H4 (cell line): Measurements from ENCODE around the gene RANBP1. TPM values are rescaled to one million over a fixed set of nuclear protein-coding genes. Genes with fewer than 3 reads are reported as not detected.

ENCODE experiments used
- DNase-seq: peaks from one replicate; pipeline ENCODE4 v3.0.0-alpha.2; 2015; ENCODE audit warnings: low spot score
- total RNA-seq: library from RNA; depleted of rRNA; stranded (reverse); fragments of >200 nt; shearing (Covaris generic); gene quantifications from 2 replicates; pipeline ENCODE4 v1.2.3, GENCODE V29; 2014

The RANBP1 gene
- total RNA-seq, 1 experiment from 2014 or later = 623 TPM

- DNase-seq = no peak
These were observed 7.8 kb upstream of the RANBP1 start for GRCh38 chr22:20107951-20108756.

DNA sequence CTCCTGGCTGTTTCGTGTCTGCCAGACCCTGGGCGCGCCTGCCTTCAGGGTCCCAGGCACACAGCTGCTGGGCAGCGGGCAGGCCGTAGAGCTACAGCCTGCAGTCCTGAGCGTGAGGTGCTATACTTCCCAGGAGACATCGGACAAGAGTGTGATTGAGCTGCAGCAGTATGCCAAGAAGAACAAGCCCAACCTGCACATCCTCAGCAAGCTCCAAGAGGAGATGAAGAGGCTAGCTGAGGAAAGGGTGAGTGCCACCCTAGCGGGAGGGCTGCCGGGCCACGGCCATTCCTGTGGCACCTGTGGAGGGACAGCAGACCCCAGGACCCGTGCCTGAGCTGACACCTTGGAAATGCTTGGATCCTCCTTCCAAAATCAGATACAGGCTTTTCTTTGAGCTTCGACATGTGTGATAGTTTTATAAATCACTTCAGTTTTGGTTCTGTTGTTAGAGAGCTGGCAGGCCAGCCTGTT, 7.1 kb upstream of the RANBP1 start:
- no peak for DNase-seq

- no peak for DNase-seq
These were observed 6.2 kb upstream of the RANBP1 start for GRCh38 chr22:20109411-20110358.

- DNase-seq = no peak
These were observed 5.4 kb upstream of the RANBP1 start for GRCh38 chr22:20110359-20110985.

GRCh38 chr22:20111045-20111688, 4.7 kb upstream of the RANBP1 start:
- peak; percentile 34 for DNase-seq

GRCh38 chr22:20111689-20112622, 3.9 kb upstream of the RANBP1 start:
- no peak for DNase-seq

GRCh38 chr22:20112623-20113511, 3.0 kb upstream of the RANBP1 start:
- DNase-seq = no peak

GRCh38 chr22:20113551-20114310, 2.2 kb upstream of the RANBP1 start:
- no peak for DNase-seq

DNA sequence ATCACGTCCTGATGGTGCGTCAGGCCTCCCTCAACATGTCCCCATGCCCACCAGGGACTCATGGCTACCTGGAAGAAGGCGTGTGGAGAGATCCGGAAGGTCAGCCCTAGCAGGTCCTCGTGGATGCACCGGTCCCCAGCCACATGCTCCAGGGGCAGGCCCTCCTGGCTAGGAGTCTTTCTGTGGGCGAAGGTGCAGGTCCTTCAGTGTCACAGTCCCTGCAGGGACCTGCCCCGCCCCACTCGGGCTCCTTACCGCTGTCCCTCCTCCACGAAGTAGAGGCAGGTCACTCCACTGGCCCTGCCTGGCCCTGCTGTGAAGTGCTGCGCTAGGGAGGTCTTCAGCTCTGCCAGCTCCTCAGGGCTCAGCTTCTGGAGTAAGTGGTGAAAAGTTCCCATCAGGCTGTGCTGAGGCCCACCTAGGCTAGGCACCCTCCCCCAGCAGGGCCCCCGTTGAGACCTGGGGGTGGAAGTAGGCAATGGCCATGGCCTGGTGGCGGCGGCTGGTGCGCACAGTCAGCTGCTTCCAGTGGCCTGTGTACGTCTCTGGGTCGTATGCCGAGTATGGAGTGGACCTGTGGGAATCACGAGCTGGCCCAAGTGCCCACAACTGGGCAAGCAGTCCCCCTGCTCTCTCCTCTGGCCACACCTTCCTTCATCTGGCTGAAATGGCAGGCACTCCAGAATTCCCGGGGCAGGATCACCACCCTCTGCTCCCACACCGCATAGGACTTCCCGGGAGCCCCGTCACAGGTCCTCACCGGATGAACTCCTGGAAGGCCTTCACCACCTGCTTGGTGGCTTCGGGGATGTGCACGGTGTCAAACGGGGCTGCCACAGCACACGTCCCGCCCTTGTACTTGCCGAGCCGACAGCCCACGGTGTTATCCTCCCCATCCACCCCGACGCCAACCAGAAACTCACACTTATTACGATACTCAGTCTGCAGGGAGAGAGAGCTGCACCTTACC, 1.1 kb upstream of the RANBP1 start:
- no peak for DNase-seq

DNA sequence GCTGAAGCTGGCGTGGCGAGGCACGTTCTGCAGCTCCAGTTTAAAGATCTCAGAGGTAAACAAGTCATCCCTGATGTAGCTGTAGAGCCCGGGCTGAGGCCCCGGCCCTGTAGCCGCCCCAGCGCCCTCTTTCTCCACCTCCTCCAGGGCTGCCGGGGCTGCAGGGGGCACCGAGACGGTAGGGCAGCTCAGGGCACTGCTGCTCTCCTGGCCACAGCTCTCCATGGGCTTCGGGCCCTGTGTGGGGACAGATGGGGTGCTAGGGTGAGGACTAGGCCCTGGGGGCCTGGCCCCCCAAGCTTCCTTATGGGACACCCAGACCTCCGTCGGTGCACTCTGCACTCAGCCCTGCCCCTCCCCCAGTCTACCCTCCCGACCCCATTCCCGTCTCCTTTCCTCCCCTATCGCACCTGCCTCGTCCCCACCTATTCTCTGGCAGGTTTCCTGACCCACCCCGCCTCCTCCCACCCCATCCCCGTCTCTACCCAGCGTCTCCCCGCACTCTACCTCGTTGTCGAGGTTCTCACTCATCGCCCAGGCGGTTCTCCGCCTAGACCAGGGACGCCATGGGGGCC, 559 bp downstream of the RANBP1 start:
- DNase-seq = no peak

- DNase-seq = peak; percentile 91
These were observed 1.2 kb downstream of the RANBP1 start, which contains the start of gene TRMT2A for GRCh38 chr22:20116951-20117632. TRMT2A (minus strand) TSS chr22:20117226; CDS start chr22:20116906, 320 bp downstream.

GRCh38 chr22:20117633-20118299, 1.9 kb downstream of the RANBP1 start:
- DNase-seq = no peak

DNA sequence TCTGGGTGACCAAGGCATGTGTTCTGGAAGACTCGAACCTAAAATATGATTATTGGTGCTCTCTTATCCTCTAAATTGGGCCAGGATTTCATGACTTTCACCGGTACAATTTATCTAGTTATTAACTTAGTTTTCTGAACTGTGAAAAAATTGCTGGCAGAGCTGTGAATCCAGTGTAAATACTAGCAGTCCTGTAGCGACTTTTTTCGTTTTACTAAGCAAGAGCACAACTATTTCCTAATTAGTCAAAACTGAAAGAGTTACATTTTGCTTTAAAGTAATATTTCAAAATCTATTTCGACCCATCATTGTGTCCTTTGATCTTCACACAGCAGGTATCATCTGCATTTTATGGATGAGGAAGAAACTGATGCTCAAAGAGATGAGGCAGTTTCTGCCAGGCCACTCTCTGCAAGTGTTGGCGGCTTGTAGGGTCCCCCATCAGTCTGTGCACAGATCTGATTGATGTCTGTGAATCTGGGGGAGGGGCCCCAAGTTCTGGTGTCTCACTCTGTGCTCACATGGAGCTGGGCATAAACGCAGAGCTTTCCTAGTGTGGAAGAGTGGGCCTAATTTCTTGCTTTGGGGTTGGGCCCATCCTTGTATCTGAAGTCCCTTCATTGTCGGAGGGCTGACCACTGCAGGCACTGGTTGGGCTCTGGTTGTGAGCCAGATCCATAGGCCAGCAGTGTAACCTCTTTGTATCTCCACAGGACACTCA, 2.6 kb downstream of the RANBP1 start:
- DNase-seq = no peak

GRCh38 chr22:20121856-20122415, 6.0 kb downstream of the RANBP1 start:
- DNase-seq = no peak
